Glomerular visceral epithelial cell (primary cell): ENCODE measurements around the gene MEF2D.

Experiments used
- DNase-seq: peaks from one replicate; pipeline ENCODE4 v3.0.0-alpha.2; 2016; ENCODE audit errors: extremely low spot score

Gene MEF2D

GRCh38 chr1:156444407-156445001, 56.1 kb downstream of the MEF2D start:
- no peak for DNase-seq

DNA sequence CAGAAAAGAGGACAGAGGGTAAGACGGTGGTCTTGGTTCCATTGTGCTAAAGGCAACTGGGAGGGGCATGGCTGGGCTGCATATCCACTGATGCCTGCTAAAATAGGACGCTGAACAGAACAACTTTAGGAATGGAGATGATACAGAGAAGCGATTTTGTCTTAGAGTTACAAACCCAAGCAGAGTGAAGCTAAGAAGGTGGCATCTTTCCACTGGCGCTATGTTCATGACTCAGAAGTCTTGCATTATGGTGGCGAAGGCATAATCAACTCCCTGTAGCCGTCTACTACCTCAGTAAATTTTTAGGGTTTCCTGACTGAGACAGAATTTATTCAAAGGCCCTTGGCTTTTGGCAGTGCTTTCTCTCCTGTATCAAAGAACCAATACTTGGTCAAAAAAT, 57.3 kb downstream of the MEF2D start:
- no peak for DNase-seq

GRCh38 chr1:156440654-156441437, 59.7 kb downstream of the MEF2D start:
- no peak for DNase-seq

- no peak for DNase-seq
Observed at GRCh38 chr1:156439777-156440183, 60.8 kb downstream of the MEF2D start.

GRCh38 chr1:156439036-156439776, 61.4 kb downstream of the MEF2D start:
- DNase-seq = no peak

DNA sequence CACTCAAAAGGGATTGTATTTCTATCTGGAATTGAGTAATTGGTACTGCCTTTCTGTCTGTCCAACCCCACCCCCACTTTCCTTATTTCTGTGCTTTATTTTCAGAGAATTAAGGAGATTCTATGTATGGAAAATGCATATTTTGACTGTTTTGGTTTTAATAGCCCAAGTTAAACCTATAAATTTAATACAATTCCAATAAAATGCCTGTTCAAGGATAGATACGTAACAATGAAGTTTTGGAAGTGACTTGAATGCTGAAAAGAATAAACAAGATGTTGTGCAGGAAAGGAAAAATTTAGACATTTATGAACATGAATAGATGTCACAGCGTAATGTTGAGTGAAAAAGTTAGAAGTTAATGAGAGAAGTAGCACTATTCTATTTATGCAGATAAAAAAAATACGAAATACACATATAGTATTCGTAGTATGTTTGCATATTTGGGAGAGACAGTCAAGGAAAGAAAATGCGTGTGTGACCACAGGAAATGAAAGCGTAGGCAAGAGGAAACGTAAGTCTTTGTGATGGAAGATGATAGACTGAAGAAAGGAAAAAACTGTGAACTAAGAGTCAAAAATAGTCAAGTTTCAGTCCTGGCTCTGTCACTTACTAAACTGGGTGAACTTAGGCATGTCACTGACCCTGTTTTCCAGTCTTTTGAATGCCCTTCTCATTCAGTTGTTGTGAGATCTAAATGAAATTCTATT, 62.1 kb downstream of the MEF2D start:
- DNase-seq = no peak

DNA sequence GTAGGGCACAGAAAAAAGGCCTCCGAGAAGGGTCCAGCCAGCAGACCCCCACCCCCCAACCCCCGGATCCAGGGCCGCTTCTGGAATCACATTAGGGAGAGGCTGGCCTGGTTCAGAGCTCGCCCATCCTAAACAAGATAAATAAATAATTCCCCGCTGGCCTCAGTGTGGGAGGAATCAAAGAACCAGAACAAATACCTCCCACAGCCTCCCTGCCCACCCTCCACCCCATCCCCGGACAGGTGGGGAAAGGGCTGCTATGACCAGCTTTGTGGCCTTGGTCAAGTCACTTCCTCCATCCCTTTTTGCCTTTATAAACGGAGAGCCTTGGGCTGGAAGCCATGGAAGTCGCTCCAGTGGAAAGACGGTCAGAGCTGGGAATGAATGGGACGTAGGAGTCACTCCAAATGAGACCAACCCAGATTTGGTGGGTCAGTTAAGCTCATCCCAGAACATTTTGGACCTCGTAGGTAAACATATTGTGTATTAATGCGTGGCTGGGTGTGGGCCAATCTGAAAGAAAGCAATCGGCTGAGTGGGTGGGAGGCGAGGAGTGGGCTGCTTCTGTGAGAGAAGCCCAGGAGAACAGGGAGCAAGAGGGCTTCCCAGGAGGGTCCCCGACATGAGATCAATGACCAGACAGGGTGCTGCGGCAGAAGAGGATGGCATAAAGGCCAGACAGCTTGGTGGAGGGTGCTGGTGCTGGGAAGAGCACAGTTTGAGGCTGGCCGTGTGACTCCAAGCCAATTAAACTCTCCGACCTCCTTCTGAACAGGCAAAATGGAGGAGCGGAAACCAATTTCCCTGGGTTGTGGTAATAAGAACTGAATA, 63.3 kb downstream of the MEF2D start:
- DNase-seq = no peak

DNA sequence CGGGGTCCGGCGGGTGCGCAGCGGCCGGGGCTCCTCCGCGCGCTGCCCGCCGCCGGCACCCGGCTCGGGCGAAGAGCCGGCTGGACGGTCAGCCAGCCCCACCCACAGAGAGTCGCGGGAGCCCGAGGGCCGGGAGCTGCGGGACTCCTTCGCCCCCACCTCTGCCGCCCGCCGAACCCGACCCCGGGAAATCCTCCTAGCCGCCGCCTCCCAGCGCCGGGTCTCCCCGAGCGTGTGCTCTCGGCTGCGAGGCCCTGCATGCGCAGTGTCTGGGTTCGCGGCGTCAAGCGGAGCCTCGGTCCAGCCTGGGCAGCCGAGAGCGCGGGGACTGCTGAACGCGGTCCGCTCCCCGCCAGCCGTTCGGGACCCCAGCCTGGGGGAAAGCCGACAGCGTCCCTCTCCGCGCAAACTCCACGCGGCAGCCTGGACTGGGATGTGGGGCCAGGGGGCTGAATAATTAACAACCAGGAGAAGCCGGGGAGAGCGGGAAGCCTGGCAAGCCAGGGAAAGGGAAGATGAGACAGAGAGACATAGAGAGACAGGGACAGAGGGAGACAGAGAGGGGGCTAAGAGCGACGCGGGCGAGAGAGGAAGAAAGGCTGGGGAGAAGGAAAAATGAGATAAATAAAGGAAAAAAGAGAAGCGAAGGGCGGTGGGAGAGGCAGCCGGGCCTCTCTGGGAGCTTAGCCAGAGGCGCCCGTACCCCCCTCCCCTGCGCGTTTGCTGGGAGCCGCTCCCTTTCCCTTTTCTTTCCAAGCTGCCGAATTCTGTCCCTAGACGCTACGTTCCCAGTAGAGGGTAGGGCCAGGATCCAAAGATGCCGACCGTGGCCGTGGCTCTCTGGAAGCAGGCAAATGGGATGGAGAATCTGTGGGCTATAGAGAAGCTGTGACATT, 64.2 kb downstream of the MEF2D start:
- DNase-seq = no peak

DNA sequence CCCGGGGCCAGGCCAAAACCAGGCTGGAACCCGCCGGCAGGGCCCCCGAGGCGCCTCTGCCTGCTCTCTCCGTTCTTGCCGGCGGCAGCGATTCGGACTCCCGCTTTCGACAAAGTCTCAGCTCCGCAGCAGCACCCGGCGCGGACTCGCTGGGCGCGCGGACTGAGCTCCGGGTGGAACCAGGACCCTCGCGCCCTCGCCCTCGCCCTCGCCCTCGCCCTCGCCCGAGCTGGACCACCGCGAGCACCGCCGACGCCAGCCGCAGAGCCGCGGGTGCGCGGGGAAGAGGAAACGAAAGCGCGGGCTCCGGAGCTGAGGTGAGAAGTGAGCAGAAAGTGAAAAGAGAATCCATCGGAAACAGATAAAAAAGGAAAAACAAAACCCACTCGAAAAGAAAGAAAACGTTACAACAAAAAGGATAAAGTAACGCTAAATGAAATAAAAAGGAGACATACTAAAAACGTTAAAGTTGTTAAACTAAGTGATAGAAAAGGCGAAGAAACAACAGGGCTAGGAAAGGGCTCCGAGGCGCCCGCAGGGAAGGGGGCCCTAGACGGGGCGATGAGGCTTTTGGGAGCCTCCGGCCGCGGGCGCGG, 64.9 kb downstream of the MEF2D start:
- no peak for DNase-seq

DNA sequence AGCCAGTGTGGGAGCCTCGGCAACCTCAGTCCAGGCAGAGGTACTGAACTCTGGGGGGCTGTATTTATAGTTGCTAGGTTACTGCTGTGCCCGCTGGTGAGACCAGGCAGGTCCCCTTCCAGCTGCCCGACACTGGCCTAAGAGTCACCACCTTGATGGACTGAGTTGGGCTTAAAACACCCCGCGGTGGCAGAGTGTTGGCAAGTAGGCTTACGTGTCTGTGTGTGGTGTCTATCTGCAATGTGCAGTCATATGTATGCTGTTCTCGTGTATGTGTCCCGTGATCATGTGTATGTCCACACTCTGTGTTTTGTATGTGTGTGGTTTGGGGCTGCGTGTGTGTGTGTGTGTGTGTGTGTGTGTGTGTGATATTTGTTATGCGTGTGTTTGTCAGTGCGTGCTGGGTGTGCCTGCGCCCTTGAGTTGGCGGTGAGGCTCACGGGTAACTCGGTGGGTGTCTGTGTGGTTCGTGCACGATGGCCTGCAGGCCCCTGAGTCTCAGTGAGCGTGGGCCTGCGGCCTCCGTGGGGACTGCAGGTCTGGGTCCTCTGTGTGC, 65.5 kb downstream of the MEF2D start:
- DNase-seq = no peak

DNA sequence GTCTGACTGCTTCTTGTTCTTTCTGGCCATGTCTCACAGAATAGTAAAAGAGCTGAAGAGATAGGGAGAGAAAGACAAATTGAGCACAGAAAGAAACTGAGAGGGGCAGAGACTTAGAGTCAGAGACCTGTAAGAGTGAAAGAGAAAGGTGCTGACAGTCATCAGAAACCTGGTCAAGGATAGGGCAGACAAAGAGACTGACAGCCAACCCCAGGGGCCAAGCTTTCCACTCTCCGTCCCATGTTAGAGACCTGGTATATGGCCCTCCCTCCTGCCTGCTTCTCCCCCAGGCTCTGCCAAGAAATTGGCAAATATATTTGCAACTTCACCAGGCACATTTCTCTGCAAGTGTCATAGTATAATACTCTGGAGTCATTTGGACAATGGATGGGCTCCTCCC, 67.0 kb downstream of the MEF2D start:
- DNase-seq = no peak

DNA sequence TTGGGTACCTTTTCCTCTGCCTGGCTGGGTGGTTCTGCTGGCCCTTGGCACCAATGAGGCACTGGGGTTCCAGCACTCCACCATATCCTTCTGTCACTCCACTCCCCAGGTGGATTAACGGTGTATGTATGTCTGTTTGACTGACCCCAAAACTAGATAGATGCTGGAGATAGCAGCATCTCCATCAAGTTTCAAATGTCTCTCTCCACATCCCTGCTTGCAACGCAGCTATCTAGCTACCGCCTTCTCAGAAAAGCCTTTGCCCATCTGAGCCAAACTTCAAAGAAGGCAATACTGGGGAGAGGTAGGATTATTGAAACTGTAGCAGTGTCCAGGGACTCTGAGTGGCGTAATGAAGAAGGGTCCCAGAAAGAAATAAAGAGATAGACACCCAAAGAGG, 67.5 kb downstream of the MEF2D start:
- no peak for DNase-seq

GRCh38 chr1:156432669-156433018, 67.9 kb downstream of the MEF2D start:
- no peak for DNase-seq

DNA sequence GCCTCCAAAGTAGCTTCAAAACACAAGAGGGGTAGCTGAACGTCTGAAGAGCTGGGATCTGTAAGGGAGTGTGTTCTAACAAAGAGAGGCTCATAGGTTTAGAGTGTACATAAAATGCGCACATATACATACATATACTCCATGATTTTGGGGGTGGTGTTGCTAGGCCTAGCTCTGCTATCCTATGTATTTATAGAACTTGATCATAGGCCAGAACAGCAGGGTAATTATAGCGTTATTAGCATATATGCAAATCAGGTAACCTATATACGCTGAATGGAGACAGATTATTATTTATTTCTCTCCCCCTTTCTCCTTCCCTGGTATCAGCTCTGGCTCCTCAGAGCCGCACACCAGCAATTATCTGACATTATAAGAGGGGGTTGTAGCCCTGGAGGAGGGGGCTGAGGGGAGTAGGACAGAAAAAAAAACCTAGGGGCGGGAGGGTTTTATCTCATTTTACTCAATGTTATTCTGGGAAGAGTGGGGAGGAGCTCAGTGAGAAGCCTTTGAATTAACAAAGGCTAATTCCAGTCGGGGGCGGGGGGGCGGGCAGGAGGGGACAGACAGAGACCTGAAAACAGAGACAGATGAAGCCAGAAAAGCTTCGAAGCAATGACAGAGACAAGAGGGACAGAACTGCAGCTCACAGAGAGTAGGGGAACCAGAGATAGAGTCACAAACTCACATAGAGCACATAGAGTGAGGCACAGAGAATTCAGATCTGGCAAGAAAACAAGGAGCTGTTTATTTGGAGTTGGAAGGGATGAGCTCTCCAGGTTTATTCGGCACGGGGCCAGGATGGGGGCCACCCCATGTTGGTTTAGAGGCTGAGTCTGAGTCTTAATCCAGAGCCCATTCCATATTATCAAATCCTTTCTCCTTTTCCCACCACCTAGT, 68.6 kb downstream of the MEF2D start:
- DNase-seq = no peak

- no peak for DNase-seq
Observed at GRCh38 chr1:156431366-156431765, 69.2 kb downstream of the MEF2D start.

DNA sequence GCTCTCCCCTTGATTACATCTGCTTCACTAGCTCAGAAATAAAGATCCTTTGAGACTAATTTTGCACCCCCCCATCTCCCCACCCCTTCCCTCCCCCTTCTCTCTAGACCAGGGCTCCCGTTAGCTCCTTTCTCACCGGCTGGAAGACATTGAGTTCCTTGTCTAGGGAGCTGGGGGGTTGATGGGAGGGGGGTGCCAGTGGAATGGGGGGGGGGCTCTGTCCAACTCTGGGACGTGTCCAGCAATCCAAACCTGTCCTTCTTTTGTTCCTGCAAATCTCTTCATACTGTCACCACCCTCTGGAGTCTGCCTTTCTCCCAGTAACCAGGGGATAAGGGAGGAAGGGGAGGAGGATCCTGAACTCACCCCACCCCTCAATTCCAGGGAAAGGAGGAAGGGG, 69.7 kb downstream of the MEF2D start:
- no peak for DNase-seq

- DNase-seq = no peak
Observed at GRCh38 chr1:156430303-156430702, 70.3 kb downstream of the MEF2D start.

- DNase-seq = no peak
Observed at GRCh38 chr1:156429313-156430060, 71.1 kb downstream of the MEF2D start.
